Stimulated activated CD8-positive, alpha-beta memory T cell treated with anti-CD3 and anti-CD28 coated beads, Interleukin-2, amount 100 ng/mL, for 1 hour (primary cell): ENCODE results near the gene LRRK1.
"Not testable (repeated sequence)": the region's sequence is repeated elsewhere in the genome, so short reads cannot be mapped to it uniquely, and the experiment has no call there.

ENCODE experiments used
- DNase-seq, 2 donors: peaks; one replicate each; pipeline ENCODE4 v3.0.0-alpha.2; 2020; ENCODE audit warnings: low read depth in 2 of 2

The LRRK1 gene

DNA sequence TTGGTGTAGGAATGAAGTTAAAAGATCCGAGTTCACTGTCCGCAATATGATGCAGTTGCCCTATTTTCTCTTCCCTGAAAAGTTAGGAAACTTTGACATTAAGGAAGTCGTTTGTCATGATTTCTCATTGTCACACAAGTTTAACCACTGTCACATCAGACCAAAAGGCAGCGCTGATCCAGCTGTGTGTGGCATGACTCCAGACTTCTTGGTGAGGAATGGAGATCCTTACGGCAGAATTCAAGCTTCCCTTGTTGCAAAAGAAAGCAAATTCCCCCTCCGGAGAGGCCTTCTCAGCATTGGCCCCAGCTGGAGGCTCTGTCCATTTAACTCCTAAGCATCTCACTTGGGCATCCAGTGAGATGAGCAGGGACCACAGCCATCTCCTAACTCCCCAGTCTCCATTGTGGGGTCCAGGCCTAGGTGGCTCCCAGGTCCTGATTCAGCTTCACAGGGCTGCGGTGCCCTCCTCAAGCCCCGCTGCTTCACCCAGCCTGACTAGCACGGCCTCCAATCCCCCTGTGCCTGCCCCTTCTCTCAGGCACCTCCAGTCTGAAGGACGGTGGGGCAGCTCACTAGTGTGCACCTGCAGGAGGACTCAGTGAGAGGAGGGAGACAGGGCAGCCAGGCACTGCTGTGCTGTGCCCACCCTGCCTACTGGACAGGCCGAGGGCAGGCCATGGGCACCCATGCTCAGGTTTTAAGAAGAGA lies 173.2 kb downstream of the LRRK1 start:
- DNase-seq: no peak

DNA sequence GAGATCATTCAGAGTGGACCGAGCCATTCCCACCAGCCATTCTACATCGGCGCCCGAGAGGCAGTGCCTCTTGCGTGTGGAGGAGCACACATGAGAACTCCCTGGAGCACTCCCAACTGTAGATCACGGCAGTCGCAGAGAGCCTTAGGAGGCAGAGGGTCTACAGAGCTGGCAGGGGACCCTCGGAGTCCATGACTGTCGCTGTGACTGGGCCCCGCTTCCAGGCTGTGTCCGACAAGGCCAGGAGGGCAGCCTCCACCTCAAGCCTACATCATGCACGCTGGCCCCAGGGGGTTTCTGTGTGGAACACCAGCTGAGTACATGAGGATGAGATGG lies 173.7 kb downstream of the LRRK1 start:
- no peak for DNase-seq

DNA sequence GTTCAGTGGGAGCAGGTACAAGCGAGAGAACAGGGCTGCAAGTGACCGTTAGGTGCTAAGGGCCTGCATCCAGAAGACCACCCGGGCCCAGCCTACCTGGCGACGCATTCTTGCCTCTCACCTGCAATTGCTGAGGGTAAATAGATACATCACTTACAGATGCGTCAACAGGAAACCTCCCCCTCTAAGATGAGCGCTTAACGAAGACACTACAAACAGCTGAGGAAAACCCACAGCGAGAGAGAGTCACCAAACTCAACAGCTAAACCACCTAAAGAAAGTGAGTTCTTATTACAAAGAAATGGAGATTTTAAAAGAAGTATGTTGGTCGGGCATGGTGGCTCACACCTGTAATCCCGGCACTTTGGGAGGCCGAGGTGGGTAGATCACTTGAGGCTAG lies 174.8 kb downstream of the LRRK1 start:
- DNase-seq: no peak

DNA sequence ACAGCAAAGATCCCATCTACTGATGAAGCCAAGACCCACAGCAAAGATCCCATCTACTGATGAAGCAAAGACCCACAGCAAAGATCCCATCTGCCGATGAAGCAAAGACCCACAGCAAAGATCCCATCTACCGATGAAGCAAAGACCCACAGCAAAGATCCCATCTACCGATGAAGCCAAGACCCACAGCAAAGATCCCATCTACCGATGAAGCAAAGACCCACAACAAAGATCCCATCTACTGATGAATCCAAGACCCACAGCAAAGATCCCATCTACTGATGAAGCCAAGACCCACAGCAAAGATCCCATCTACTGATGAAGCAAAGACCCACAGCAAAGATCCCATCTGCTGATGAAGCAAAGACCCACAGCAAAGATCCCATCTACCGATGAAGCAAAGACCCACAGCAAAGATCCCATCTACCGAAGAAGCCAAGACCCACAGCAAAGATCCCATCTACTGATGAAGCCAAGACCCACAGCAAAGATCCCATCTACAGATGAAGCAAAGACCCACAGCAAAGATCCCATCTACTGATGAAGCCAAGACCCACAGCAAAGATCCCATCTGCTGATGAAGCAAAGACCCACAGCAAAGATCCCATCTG lies 176.7 kb downstream of the LRRK1 start:
- not testable (repeated sequence) for DNase-seq

DNA sequence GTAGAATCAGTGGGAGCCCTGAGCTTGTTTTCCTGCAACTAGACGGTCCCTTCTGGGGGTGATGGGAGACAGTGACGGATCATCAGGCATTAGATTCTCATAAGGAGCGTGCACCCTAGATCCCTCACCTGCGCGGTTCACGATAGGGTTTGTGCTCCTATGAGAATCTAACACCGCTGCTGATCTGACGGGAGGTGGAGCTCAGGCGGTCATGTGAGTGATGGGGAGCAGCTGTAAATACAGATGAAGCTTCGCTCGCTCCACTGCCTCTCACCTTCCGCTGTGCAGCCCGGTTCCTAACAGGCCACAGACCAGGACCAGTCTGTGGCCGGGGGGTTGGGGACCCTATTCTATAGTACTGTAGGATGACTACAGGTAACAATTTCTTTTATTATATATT lies 178.0 kb downstream of the LRRK1 start:
- no peak for DNase-seq

DNA sequence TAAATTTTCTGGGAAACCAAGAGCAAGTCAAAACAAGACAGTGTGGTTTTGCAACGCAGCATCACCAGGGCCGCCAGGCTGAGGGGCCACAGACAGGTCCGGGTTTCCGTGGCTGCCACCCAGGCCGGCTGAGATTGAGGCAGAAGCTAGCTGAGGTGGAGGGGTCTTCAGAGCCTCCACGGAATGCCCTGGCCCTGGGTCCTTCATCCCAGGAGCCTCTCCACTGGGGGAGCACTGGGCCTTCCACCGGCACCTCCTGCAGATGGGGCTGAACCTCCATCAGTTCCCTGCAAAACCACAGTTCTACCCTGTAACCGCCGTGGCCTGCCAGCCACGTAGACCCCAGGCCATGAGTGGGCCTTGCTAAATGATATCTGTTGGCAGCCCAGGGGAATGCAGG lies 180.0 kb downstream of the LRRK1 start:
- no peak for DNase-seq

DNA sequence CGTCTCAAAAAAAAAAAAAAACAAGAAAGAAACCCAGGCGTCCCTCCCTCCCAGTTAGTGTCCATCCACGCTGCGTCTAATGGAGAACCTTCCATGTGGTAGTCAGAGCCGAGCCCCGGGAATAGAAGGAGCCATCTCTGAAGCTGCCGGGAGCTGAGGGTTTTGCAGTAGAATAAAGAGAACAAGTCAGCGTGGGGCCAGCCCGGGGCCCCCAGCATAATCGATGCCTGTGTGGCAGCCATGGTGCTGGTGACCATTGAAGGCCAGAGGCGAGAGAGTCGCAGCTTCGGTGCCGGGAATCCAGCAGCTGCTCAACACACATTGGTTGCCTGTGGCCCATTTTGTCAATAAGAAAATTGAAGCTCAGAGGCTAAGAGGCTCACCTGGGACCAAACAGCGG lies 181.0 kb downstream of the LRRK1 start:
- no peak for DNase-seq

DNA sequence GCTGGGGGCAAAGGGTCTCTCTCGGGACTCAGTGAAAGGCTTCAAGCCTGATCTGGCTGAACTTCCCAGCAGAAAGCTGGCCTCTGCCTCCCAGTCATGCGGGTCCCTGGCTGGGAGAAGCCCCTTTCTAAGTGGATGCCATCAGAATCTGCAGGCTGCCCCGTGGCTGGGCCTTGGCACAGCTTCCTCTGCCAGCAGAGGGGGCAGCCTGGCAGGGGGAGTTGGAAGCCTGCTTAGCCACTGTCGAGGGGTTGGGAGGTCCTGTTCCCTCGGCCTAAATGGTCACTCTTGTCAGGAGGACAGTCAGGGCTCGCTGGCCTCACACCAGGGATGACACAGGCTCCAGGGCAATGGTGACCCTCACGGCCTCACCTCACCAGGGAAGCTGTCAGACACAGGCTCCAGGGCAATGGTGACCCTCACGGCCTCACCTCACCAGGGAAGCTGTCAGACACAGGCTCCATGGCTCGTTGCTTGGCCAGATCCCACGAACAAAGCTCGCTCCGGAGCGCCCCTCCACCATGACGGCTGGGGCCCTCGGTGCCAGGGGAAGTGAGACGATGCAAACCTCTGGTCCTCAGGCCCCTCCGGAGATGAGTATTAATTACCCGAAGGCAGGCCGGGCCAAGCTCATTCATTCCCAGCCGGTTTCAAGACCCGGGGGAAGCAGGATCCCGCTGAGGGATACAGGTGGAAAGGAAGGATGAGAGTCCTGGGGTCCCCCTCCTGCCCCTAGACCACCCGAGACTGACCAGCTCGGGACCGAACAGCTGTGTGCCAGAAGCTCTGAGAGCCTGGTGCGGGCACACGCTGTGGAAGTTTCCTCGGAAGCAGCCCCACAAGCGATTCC lies 181.7 kb downstream of the LRRK1 start:
- no peak for DNase-seq

DNA sequence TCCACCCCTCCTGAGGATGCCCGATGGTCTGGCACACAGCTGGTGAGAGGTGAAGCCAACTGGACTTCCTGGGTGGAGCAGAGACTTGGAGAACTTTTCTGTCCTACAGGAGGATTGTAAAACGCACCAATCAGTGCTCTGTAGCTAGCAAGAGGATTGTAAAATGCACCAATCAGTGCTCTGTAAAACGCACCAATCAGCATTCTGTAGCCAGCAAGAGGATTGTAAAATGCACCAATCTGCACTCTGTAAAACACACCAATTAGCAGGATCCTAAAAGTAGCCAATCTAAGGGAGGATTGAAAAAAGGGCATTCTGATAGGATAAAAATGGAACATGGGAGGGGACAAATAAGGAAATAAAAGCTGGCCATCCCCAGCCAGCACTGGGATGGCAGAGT lies 182.5 kb downstream of the LRRK1 start:
- DNase-seq: no peak

DNA sequence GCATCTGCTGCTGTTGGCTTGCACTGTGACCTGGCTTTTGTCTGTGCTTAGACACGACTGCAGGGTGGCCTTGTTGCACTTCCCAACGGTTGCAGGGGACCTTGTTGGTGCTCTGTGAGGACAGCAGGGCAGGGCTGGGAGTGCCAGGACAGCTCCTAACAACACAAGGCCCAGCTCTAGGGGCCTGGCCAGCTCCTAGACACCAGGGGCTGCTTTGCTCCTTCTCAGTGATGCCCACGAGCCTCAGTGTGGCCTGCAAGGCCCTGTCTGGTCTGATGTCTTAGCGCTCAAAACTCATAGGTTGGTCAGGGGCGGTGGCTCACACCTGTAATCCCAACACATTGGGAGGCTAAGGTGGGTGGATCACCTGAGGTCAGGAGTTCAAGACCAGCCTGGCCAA lies 183.6 kb downstream of the LRRK1 start:
- DNase-seq: no peak

DNA sequence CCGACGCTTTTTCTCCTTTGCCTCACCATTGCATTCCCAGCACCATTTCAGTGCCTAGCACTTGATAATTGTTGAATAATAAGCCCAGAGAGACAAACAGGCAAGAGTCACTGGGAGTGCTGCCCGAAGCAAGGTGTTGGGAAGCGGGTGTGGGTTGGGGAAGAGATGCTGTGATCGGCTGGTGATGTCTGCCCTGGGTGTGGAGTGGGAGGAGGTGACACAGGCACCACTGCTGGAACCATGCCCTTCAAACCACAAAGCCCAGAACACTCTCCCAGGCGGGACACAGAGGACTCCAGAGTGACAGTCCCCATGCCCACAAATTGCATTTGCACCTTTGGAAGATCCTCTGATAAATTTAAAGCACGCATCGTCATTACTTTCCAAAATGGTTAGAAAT lies 184.4 kb downstream of the LRRK1 start:
- no peak for DNase-seq

DNA sequence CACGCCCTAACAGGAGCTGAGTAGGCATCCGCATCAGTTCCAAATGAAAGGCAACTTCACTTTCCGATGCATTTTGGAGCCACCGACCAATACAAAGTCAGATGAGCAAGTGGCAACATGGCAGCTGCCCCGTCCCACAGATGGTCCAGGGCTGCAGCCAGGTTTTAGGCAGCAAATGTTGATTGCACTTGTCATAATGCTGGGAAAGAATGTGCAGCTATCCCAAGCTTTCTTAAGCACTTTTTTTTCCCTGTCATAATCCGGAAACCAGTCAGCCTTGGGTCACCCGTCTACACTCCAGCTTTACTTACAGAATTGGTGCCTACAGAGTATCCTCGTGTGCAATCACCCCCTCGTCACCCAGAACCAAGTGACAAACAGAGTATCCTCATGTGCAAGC lies 185.0 kb downstream of the LRRK1 start:
- no peak for DNase-seq

DNA sequence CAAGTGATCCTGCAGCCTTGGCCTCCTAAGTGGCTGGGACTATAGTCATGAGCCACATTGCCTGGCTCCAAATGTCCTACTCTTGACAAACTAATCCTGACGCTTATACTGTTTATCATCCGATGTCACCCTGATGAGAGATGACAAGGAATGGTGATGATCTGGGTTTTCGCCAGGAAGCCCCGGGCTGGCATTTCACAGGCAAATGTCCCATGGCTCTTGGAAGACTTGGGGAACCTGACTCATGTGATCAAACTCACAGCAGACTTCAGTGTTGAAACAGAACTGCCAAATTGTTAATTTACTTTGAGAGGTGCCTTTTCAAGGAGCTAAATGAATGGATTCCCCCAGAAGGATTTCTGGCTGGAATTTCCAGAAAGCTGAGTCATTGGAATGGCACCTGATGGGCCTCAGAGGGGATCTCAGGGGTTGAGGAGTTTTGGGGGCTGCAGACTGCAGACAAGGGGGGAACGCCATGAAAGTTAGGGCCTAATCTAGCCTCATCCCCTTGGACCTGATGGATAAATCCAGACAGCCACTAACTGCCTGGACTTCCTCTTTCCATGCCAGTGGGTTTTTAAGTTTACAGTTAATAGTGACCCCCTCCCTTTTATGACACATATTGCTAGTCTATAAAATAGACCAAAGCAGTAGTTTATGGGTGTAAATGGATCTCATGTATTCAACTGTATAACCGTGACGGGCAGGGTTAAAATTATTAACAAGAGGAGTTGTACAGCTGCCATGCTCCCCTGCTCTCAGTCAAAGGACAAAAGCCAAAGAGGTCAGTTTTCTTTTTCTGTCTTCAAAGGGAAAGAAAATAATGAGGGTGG lies 186.1 kb downstream of the LRRK1 start:
- no peak for DNase-seq

DNA sequence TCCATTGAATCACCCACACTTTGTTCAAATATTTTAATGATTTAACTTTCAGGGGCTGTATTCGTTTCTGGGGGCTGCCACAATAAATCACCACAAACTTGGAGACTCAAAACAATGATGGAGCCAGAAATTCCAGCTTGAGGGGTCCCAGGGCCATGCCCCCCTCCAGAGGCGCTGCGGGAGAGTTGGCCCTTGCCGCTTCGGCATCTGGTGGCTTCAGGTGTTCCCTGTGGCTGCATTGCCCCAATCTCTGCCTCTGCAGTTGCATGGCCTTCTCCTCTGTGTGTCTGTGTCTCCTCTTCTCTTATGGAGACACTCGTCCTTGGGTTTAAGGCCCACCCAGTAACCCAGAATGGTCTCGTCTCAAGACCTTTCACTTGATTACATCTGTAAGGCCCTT lies 187.9 kb downstream of the LRRK1 start:
- no peak for DNase-seq

DNA sequence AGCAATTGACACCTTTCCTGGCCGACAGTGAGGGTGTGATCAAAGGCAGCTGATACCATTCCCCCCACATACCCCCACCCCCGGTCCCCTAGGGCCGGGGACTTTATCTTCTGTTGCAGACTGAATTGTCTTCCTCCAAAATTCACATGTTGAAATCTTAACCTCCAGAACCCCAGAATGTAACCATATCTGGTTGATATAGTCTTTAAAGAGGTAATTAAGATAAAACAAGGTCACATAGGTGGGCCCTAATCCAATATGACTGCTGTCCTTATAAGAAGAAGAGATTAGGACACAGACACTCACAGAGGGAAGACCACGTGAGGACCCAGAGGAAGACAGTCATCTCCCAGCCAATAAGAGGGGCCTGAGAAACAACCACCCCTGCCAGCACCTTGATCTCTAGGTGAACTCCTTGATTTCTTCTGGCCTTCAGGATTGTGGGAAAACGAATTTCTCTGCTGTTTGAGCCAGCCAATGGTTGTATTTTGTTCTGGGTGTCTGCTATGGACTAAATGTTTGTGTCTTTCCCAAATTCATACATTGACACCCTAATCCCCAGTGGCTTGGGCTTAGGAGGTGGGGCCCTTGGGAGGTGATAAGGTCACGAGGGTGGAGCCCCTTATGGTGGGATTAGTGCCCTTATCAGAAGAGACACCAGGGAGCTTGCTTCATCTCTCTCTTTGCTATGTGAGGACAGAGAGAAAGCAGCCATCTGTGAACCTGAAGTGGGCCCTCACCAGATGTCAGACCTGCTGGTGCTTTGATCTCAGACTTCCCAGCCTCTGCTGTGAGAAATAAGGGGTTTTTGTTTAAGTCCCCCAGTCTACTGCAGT lies 188.7 kb downstream of the LRRK1 start:
- DNase-seq: no peak

DNA sequence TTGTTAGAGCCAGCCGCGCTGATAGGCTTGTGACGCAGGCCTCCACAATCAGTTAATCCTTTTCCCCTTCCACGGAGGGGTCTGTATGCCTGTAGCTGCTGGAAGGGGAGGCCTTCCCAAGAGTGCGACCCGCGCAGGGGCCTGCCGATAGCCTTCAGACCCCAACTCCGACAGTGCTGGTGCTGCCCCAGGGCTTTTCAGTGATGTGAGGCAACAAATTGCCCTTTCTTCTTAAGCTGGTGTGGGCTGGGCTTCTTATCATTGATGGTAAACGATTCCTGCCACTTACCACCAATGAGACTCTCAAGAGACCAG lies 189.3 kb downstream of the LRRK1 start:
- no peak for DNase-seq

DNA sequence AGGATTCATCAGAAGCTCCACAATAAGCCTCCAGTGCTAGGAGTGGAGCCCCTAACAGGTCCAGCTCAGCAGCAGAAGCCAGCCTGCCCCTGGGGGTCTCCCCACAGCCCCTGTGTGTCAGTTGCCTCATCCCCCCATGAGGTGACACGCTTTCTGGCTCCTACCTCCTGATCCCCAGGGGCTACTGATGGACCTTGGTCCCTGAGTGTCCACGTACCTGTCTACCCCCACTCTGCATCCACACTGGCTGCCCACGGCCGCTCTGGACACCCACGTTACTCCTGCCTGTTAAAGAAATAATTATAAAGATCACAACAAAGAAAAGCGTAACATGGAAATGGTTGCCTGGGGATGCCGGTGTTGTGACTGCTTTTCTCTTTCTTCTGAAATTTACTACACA lies 189.6 kb downstream of the LRRK1 start:
- no peak for DNase-seq

DNA sequence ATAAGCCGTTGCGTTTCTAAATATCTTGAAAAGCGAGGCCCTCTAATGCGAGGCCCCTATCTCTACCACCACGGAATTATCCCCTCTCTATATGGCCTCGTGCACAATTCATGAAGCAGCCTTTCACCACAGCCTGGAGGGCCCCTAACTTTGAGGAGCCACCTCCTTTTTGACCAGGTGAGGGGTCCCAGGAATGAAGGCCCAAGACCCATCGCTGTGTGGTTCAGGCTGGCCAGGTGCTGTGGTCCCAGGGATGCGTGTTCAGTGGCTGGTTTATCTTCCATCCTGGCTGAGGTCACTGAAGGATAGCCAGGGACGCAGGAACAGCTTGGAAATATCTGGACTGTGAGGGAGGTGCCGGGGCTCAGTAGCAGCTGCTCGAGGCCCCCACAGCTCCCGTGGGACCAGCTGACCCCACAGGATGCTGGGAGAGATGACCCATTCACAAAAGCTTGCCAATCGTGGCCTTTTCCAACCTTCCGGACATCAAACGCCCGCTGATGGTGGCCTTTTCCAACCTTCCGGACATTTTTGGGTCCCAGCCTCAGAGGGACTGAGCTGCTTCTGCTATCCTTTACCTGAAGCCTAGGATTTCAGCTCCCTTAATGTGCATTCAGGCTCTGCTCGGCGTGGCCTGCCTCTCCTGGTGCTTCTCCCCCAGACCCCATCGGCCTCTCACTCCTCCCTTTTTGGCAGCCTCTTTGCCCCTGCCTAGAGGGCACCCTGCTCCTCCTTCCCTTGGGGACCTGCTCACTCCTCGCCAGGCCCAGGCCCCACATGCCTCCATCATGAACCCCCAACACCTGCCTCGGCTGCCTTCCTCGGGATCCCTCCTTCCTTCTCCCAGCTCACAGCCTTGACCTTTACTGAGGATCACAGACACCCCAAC lies 191.8 kb downstream of the LRRK1 start:
- no peak for DNase-seq

DNA sequence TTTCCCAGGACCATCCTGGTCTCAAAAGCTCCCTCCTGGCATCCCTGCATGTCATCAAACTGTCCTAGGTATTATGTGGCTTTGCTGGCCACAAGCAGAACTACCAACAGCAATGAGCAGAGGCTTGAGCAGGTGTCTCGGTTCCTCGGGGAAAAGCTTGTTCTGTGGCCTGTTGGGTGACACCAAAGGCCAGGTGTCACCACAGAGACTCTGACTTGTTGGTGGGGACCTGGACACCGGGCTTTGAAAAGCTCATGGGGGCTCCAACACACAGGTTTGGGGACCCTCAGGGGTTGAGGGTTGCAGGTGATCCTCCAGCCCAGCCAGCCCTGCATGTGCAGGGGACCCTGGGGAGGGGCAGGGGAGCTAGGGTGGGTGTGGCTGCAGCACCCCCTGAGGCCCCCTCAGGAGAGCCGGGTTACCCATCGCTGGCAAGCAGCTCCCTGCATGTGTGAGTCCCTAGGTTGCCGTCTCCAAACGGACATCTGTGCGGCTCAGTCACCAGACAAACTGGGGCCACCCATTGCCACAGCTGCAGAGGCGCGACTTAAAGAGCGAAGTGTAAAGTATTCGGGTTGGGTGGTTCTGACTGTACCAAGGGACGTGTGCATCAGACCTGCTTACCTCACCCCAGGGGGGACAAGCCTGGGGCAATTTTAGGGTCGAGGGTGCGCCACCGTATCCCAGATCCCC lies 192.6 kb downstream of the LRRK1 start:
- no peak for DNase-seq
